ENCODE data around the gene DCC.

DCC gene

DNA sequence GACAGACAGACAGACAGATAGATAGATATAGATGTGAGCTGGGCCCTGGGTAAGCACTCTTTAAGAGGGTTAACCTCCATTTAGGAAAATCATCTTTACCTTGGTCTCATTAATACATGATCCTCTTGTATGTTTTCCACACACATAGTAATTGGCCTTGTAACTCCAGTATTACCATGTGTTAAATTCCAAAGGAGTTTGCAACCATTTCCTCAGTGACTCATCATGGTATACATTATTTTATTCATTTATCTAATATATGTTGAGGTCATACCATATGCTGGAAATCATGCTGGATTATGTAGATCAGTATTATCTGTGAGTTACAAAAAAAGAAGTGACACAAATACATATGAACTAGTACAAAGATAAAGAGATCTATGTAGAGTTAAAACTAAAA lies 504.3 kb downstream of the DCC start:
- DNase-seq = no peak

DNA sequence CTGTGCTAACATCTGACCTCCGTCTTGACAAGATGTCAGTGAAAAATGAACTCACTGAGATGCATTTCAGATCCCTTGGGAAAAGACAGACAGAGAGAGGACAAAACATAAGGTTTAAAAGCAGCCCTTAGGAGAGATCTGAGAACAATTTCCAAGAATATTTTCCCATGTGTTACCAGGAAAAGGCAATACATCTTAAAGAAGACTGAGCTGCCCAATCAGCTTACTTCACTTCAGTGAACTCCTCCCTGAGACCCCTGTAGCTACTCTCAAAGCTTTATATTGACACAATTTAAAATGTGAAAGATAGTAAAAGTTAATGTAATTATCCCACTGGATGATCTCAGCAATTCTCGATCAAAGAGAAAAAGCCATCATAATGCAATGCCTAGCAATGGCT lies 505.0 kb downstream of the DCC start:
- DNase-seq = no peak

DNA sequence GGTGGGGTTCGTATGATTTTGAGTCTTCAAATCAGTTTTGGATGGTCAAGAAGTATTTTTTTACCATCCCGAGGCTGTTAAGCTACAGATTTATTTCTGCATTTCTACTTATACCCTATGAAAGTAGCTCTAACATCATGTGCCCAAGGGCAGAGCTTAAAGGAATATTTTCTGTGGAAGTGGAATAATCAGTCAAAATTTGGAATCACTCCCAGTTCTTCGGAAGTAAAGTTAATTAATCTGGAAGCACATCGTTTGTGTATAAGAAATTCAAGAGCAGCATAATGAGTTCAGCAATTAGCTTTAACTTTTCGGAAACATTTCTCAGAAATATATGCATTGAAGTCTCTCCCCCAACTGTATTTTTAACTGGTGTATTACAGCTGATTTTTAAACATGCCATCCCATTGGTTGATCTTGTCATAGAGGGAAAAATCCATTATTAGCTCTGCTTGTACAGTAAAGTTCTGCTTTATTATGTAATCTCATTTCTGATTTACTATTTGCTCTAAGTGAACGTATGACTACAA lies 510.1 kb downstream of the DCC start:
- DNase-seq = no peak

DNA sequence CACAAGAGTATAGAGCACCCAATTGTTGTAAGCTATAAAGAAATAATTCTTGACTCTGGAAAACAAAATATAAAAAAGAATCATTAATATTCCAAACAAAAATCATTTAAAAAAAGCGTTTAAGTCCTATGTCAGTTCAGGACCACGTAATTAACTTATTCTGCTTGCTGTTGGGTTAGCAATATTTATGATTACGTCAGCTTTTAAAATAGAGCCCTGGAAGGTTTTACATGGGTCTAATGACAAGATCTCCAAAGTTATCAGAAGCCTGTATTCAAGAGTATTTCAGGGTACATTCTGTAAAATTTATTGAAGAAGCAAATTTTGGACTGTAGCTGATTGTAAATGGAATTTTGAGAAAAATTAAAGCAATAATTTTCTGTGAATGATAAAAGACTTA lies 521.6 kb downstream of the DCC start:
- no peak for DNase-seq

DNA sequence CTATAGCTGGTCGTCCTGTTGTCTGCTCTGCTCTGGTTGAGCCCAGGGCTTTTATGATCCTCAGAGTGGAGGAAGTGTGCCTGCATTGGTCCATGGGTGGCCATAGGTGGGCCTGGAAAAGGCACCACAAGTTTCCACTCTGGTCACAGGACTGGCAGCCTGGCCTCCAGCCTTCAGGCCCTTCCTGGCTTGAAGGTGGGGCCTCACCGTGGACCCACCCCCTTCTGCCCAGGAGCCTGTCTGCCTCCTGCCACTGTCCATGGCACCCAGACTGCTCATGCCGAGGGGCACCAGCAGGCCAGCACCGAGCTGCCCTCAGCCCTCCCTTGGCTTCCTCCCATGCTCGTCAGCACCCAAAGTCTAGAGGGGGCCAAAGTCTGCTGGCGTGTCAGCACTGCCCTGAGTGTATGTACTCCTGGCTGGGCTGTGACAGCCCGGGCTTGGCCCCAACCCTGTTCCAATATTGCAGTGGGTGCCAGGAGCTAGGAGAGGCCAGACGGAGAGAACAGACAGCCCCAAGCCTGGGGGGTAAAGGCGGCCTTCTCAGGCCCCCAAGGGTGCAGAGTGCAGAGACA lies 529.4 kb downstream of the DCC start:
- no peak for DNase-seq

DNA sequence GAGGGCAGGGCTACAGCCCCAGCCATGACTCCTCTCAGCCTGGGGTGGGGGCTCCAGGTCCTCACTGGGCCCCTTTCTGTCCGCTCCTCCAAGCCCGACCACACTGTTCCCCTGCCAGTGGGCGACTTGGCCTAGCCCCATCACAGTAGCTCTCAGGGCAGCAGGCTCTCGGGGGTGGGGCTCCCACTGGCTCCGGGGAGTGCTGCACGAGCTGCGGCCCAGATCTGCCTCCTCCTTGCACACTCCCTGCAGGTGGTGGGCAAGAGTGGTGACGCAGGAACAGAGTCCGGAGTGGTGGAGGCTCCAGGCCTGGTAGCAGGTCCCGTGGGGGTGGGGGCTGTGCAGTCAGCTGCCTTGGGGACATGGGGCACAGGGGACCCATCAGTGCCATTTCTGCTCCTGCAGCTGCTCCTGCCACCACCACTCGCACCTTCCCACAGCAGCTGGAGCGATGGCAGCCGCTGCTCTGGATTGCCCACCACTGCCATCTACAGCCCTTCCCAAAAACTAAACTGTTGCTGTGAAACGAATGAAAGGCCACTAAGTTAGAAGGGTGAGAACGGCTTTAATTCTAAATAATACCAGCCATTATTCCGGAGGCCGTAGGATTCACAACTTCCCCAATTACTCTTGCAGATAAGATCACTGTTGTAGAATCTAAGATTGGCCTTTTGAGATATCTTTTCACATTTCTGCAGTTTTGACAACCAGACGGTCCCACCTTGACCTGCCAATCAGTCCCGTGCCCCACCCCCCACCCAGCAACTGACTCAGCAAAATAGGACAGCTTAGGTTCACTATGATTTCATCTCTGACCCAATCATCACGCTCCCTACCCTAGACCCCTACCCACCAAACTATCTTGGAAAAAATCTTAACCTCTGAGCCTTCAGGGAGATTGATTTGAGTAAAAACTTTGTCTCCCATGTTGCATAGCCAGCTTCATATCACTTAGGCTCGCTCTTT lies 530.2 kb downstream of the DCC start:
- no peak for DNase-seq

DNA sequence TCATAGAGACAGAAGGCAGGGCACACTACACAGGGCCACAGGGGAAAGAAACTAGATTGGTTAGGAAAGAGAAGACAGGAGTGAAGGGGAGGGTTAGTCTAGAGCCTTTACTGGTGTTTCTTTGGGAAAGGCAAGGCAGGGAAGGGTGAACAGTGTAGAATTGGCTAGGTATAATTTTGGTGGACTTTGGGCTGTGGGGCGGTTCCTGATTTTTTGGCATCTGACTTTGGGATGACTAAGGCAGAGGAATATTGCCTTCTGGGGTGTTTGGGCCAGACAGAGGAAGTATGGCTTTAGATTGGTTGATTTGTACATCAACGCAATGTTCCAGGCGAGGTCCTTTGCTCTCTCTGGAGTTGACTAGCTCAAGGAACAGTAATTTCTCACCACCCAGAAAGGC lies 534.8 kb downstream of the DCC start:
- no peak for DNase-seq

DNA sequence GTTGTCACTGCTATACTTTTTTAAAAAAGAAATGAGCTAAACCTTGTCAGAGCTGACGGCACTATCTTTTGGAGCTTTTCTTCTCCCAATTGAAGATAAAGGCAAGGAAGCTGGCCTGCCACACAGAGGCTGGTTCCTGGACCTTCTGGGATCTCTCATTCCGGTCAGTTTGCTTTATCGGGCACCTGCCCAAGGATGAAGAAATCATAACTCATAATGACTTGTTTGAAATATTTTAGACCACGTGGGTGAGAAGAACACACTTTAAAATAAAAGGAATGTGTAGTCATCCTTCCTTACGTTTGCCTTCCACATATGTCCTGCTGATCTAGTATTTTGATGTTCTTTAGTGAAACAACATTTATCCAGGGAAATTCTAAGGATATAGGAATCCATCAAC lies 535.7 kb downstream of the DCC start:
- DNase-seq = no peak

DNA sequence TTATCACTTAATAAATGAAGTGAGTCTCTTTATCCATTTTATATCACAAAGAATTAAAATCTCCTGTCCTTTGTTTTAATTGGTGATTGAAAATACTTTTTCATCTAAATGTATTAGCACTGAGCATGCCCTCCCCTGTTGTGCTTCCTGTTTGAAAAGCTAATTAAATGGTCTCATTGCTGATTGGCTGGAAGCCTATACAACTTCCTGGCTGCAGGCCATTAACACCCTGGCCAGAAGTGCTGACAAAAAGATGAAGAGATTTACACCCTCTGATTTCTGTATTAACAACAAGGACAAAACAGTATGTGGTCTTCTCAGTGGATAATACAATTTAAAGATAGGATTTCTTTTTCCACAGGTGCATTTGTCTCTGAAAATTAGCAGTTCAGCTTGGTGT lies 548.0 kb downstream of the DCC start:
- DNase-seq = no peak

DNA sequence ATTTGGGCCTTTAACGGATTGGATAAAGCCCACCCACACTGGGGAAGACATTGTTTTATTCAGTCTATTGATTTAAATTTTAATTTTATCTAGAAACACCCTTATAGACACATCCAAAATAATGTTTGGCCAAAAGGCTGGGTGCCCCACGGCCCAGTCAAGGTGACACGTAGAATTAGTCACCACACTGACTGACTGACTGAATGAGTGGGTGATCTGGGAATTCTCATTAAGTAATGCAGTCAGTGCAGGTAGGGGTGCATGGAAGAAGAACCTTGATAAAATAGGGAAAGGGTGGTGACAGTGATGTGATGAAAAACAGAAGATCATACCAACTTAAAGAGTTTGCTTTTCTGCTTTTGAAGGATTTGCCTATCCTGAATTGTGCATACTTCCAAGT lies 554.8 kb downstream of the DCC start:
- no peak for DNase-seq

DNA sequence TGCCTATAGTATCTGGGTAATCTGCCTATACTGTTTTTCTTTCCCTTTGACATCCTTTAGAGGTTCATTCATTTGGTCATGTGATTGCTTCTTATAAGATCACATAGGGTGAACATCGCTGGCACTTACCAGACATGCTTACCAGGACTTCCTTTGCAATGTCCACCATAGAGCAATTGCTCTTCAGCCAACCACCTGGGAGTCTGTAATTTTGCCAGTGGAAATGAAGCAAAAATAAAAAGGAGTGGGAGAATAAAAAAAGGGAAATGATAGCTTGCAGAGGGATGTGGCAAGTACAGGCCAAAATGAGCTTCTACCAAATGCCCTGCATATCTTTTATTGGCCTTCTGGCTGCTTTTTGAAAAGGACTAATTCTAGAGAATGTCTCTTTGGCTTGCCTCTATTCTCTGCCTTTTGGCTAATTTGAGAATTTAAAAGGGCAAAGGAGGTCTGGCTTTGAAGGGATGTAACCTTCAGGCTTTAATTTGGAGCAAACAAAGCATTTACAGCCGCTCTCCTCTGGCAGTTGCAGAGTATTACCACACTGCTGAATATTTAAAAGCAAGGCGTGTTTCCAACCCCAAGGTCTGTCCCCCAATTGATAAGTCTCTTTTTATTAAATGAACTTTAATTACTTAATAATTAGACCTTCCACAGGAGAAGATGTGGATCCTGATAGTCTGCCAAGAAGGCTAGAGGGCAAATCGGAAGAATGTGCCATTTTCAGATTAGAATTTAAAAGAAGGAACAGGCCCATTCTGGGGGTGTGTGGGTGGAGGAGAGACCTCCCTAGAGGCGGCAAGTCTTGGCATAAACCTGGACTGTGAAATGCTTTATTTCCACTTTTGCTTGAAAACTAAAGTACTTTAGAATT lies 557.9 kb downstream of the DCC start:
- no peak for DNase-seq

DNA sequence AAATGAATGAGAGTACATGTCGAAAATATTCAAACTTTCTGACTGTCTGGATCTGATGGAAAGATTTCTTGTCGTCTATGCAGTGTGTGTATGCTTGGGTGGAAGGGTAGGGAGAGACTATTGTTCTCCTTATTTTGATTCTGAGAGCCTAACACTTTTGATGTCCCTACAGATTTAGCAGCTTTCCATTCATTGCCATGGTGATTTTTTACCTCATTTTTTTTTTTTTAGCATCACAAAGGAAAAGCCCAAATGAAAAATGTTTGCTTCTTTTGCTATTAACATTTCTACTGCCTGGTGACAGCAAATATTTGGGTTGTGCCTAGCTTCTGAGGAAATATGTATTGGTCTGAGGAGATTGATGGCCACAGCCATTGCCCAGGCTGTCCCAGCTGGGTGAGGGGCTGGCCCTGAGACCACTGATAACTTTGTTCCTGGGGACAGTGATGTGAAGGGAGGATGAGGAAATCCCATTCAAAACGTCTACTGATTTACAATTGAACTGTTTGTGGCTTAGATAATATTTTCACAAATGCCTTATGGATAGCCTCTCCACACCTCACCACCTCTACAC lies 558.6 kb downstream of the DCC start:
- no peak for DNase-seq

DNA sequence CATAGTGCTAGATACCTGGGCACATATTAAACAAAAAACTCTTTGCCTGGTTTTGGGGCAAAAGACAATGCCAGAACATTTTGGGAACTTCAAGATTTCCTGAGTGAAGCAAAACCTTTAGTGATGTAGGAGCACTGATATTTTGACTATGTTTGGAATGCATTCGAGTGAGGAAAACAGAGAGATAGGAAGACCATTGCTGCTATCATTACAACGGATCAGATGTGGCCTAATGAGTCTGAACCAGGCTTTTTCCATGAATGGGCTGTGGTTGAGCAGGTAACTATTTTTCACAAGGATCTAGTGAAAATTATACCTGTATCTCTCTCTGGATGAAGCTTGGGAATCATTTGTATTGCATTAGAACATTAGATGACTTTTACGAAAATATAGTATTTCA lies 562.2 kb downstream of the DCC start:
- no peak for DNase-seq

DNA sequence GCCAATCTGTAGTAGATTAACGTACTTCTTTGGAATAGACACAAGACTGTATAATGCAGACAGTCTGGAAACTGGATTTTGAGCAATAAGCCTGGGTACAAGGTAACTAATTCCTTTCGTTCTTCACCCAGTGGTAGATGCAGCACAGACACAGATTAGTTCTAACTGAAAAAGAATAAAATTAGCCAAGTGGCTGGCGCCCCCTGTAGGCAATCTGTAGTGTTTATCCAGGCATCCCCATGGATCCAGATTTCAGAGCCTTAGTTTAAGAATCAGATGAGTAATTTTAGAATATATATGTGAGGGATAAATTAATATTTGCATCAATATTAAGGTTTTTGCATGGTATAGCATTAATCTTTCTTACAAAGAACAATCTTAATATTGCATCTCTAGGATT lies 563.9 kb downstream of the DCC start:
- DNase-seq = no peak

DNA sequence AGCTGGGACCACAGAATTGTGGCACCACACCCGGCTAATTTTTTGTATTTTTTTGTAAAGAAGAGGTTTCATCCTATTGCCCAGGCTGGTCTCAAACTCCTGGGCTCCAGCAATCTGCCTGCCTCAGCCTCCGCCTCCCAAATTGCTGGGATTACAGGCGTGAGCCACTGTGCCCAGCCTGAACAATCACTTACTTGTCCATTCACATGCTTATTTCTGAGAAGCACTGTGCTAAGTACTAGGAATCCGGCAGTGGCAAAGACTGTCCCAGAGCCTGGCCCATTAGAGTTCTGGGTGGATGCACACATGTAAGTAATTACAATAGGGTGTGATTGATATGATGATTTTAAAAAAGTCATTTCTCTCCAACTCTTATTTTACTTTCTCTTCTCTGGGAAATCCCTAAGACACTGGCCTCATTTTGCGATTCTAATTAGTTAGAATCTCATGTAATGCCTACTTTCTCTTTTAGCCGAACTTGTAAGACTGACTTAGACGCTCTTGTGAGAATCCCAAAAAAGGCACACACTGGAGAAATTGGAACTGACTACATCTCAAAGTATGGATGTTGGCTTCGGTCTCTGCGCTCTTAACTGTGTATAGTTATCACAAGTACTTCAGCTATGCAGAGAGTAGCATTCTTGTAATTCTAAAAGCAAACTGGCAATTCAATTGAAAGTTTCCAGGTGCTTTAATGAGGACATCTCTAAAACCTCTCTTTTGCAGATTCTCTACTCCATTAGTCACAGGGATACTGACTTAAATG lies 567.7 kb downstream of the DCC start:
- DNase-seq = no peak

DNA sequence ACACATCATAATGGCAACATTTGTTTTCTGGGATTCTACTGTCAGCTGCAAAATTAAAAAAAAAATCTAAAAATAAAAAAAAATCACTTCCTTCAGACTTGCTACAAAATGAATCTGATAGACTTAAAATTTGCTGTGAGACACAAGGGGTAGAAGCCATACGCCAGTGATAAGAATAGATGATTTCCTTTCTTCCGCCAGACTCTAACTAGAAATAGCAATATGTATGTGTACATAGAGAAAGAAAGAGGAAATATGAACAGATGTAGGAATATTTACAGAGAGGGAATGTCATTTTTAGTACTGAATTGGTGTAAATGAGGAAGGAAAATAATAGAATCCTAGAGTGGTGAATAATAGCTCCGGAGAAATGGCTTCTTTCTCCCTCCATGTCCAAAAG lies 574.2 kb downstream of the DCC start:
- no peak for DNase-seq

DNA sequence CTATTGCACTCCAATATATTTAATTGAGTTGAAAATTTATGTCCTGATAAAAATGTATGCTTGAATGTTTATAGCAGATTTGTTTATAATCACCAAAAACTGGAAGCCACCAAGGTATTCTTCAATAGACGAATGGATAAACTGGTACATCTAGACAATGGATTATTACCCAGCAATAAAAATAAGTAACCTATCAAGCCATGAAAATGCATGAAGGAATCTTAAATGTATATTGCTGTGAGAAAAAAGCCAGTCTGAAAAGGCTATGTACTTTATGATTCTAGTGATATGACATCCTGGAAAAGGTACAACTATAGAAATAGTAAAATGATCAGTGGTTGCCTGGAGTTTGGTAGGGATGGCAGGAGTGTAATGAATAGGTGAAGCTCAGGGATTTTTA lies 580.7 kb downstream of the DCC start:
- DNase-seq = no peak

DNA sequence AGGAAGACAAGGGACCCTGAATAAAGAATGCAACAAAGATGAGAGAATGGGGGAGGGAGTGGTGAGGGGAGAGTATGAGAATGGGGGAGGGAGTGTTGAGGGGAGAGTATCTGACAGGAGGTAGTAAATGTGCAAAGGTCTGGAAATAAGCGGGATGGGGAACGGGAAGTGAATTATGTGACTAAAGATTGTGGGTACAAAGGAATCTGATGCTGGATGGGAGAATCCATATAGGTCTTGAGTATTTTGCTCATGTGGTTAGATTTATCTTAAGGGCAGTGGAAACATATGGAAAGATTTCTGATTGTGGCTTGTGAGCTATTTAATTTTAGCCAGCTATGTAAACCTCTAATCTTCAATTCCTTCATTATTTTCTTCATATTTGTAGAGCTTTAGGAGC lies 593.4 kb downstream of the DCC start:
- DNase-seq = no peak

DNA sequence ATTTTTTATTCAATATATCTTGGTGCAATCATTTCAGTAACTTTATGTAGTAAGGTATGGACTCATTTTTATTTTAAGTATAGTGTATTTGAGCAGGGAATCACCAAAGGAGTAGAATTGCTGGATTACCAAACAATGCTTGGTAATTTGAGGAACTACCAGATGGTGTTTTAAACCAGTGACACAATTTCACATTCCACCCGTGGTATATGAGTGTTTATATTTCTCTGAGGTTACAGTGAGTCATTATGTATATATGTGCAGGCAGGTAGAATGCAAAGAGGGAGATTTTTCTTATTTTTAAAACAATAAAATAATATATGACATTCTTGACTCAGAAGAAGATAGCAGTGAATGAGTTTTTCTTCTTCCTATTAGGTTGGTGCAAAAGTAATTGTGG lies 596.9 kb downstream of the DCC start:
- DNase-seq = no peak

DNA sequence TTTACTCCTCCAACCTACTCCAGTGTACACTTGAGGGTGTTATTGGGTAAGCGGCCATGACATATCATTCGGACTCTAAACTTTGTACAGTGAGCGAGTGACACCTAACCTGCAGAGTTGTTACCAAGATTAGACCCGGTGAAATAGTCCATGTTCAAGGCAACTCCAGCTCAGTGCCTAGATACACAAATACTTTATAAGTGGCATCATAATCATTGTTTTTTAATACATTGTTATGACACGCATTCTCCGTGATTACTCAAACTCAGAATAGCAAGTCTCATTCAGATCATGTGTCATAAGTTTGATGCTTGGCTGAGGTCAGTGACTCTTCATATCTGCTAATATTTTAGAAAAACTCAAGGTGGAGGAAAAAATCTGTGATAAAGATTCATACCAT lies 597.8 kb downstream of the DCC start:
- no peak for DNase-seq

DNA sequence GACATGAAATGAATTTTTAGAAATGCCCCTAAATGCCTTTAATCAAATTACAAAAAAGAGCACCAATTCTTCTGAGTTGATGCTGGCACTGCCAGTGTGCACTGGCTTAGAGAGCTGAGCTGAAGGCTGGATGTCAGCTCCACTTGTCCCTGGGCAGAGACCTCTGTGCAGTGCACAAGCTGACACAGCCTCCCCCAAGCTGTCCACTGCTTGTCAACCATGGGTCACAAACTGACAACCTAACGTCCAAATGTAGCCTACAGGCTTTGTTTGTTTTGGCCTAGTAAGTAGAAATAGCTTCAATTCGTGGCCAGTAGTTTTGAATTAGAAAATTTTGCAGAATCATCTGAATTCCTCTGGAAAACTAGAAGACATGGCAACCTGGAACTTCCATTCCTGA lies 605.6 kb downstream of the DCC start:
- DNase-seq = no peak

DNA sequence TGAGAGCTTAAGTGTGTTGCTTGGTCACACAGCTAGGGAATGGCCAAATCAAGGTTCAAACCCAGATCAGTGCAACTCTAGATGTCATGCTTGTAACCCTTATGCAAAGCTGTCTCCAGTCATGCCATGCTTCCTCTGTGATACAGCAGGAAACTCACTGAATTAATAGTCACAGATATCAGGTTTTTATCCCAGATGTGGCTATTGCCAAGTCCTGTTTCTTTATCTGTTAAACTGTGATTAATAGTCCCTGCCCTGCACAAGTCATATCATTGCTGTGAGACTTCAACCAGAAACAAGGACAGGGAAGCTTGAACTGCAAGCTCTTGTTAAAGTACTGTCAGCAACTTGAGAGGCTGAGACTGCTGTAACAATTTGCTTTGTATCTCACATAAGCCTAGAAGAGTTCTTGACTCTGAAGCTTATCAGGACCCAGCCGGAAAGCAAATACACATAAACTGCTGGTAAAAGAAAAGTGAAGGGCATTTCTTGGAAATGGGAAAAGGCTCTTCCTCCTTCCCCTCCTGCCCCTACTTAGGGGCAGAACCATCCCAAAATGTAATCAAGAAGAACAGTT lies 609.0 kb downstream of the DCC start:
- DNase-seq = no peak

Data from CD4-positive, alpha-beta T cell treated with Interleukin-4 for 1 hour (primary cell).